IMR-90 (cell line): Measurements from ENCODE around the gene ZEB2. TPM values are rescaled to one million over a fixed set of nuclear protein-coding genes. Genes with fewer than 3 reads are reported as not detected.

ENCODE experiments used
- ATAC-seq: fragments of 200-7000 bp; cut with Tn5 transposase; 2 replicates; pipeline ENCODE4 v1.9.1; 2020; ENCODE audit warnings: low read depth, mild to moderate bottlenecking, moderate library complexity
- BruUV-seq: library from RNA; stranded (reverse); fragments of 400-500 nt; replicated peaks from 2 replicates; lab custom pipeline; 2021; lab: Mats Ljungman, UMichigan
- CTCF ChIA-PET: fragments of 300-600 bp; formaldehyde crosslinking; extraction: SDS; loops from one replicate; lab custom pipeline; 2021; ENCODE audit warnings: antibody characterized with exemption; lab: Yijun Ruan, JAX
- POLR2A ChIA-PET: fragments of 300-600 bp; sonication (Branson Sonifier 250); formaldehyde crosslinking; loops from one replicate; lab custom pipeline; 2022; ENCODE audit warnings: antibody characterized with exemption; ENCODE audit not compliant: unreplicated experiment; lab: Charles Lee
- DNase-seq: peaks from one replicate; pipeline ENCODE4 v3.0.0; 2013
- H2AFZ ChIP-seq: replicated peaks from 2 replicates; pipeline ENCODE3; 2013; ENCODE audit warnings: low read length, mild to moderate bottlenecking; ENCODE audit not compliant: poor library complexity
- H2AK5ac ChIP-seq: 2 replicates; pipeline ENCODE4 v1.6.1; 2013; ENCODE audit warnings: low read depth, low read length, inconsistent platforms
- H2AK9ac ChIP-seq: replicated peaks from 2 replicates; pipeline ENCODE3; 2013; ENCODE audit warnings: mild to moderate bottlenecking, low read depth, low read length, moderate library complexity; ENCODE audit not compliant: poor library complexity
- H2BK120ac ChIP-seq: 2 replicates; pipeline ENCODE4 v1.6.1; 2013; ENCODE audit warnings: low read depth, low read length, inconsistent platforms
- H2BK15ac ChIP-seq: 3 replicates; pipeline ENCODE4 v1.6.1; 2013; ENCODE audit warnings: low read depth, low read length, inconsistent platforms
- H2BK20ac ChIP-seq: 2 replicates; pipeline ENCODE4 v1.6.1; 2013; ENCODE audit warnings: low read depth, mild to moderate bottlenecking, inconsistent platforms, low read length, moderate library complexity
- H2BK5ac ChIP-seq: 2 replicates; pipeline ENCODE4 v1.6.1; 2013; ENCODE audit warnings: mild to moderate bottlenecking, low read depth, low read length, inconsistent platforms; ENCODE audit not compliant: poor library complexity, severe bottlenecking
- H3K14ac ChIP-seq: replicated peaks from 2 replicates; pipeline ENCODE4 v1.6.1; 2013; ENCODE audit warnings: low read depth, low read length, inconsistent platforms
- H3K18ac ChIP-seq: 2 replicates; pipeline ENCODE4 v1.6.1; 2013; ENCODE audit warnings: low read depth, low read length, control low read depth
- H3K23ac ChIP-seq: 2 replicates; pipeline ENCODE4 v1.6.1; 2013; ENCODE audit warnings: low read depth, low read length, inconsistent platforms
- H3K27ac ChIP-seq: 2 replicates; pipeline ENCODE4 v1.5.1; 2013; ENCODE audit warnings: mild to moderate bottlenecking, control low read depth, low read length; ENCODE audit not compliant: insufficient read depth
- H3K27me3 ChIP-seq: 2 replicates; pipeline ENCODE4 v1.6.1; 2013; ENCODE audit warnings: low read length; ENCODE audit not compliant: control insufficient read depth, insufficient read depth
- H3K36me3 ChIP-seq: 2 replicates; pipeline ENCODE4 v1.6.1; 2013; ENCODE audit warnings: low read length, mixed read lengths; ENCODE audit not compliant: control insufficient read depth, insufficient read depth
- H3K4ac ChIP-seq: 2 replicates; pipeline ENCODE4 v1.6.1; 2013; ENCODE audit warnings: low read depth, low read length, inconsistent platforms
- H3K4me1 ChIP-seq: 2 replicates; pipeline ENCODE4 v1.6.1; 2013; ENCODE audit warnings: low read length, mixed read lengths; ENCODE audit not compliant: control insufficient read depth, insufficient read depth
- H3K4me2 ChIP-seq: 2 replicates; pipeline ENCODE4 v1.6.1; 2013; ENCODE audit warnings: low read depth, mild to moderate bottlenecking, control low read depth, low read length, moderate library complexity
- H3K4me3 ChIP-seq: 2 replicates; pipeline ENCODE4 v1.5.1; 2013; ENCODE audit warnings: low read depth, mild to moderate bottlenecking, control low read depth, low read length, moderate library complexity; ENCODE audit not compliant: insufficient read depth
- H3K56ac ChIP-seq: 2 replicates; pipeline ENCODE4 v1.6.1; 2013; ENCODE audit warnings: low read length, inconsistent platforms; ENCODE audit not compliant: insufficient read depth; ENCODE audit errors: extremely low read depth
- H3K79me1 ChIP-seq, 2 experiments: 2 replicates each; pipeline ENCODE4 v1.6.1; 2013; ENCODE audit warnings: low read length in 2 of 2, inconsistent platforms in 1 of 2, low read depth in 1 of 2
- H3K9ac ChIP-seq: 2 replicates; pipeline ENCODE4 v1.6.1; 2013; ENCODE audit warnings: low read depth, low read length, control low read depth
- H3K9me1 ChIP-seq: 2 replicates; pipeline ENCODE4 v1.6.1; 2013; ENCODE audit warnings: low read length, inconsistent platforms; ENCODE audit not compliant: insufficient read depth
- H3K9me3 ChIP-seq: 2 replicates; pipeline ENCODE4 v1.6.1; 2013; ENCODE audit warnings: low read length; ENCODE audit not compliant: control insufficient read depth, insufficient read depth
- H4K20me1 ChIP-seq: 2 replicates; pipeline ENCODE4 v1.6.1; 2013; ENCODE audit warnings: low read length, inconsistent platforms; ENCODE audit not compliant: insufficient read depth
- H4K5ac ChIP-seq: 2 replicates; pipeline ENCODE4 v1.6.1; 2013; ENCODE audit warnings: mild to moderate bottlenecking, low read depth, low read length, control low read depth
- H4K8ac ChIP-seq, 2 experiments: 2 replicates each; pipeline ENCODE4 v1.6.1; 2013; ENCODE audit warnings: low read depth in 2 of 2, low read length in 2 of 2, control low read depth in 1 of 2, inconsistent platforms in 1 of 2
- H4K91ac ChIP-seq: 2 replicates; pipeline ENCODE4 v1.6.1; 2013; ENCODE audit warnings: low read depth, low read length, inconsistent platforms; ENCODE audit not compliant: insufficient read depth
- BHLHE40 ChIP-seq: fragments of 150-350 bp; IDR thresholded peaks from 2 replicates; pipeline ENCODE4 v1.6.1; 2016; ENCODE audit warnings: mild to moderate bottlenecking, low read depth, low read length
- CEBPB ChIP-seq: IDR thresholded peaks from 2 replicates; pipeline ENCODE4 v1.6.1; 2012; ENCODE audit warnings: low read depth, low read length, improper control_type of control experiment
- CHD1 ChIP-seq: IDR thresholded peaks from 2 replicates; pipeline ENCODE4 v1.6.1; 2012; ENCODE audit warnings: low read depth, low read length, improper control_type of control experiment
- FOS ChIP-seq: fragments of 150-350 bp; IDR thresholded peaks from 2 replicates; pipeline ENCODE4 v1.6.1; 2016; ENCODE audit warnings: low read depth, low read length
- MAFK ChIP-seq: IDR thresholded peaks from 2 replicates; pipeline ENCODE4 v1.6.1; 2012; ENCODE audit warnings: low read depth, low read length, improper control_type of control experiment
- MXI1 ChIP-seq: IDR thresholded peaks from 2 replicates; pipeline ENCODE4 v1.6.1; 2012; ENCODE audit warnings: low read depth, mild to moderate bottlenecking, low read length, moderate library complexity, borderline replicate concordance
- NFE2L2 ChIP-seq: fragments of 150-350 bp; IDR thresholded peaks from 2 replicates; pipeline ENCODE4 v1.6.1; 2016; ENCODE audit warnings: low read depth, mild to moderate bottlenecking, low read length
- POLR2A ChIP-seq: IDR thresholded peaks from 2 replicates; pipeline ENCODE4 v1.6.1; 2012; ENCODE audit warnings: mild to moderate bottlenecking, low read depth, low read length
- RAD21 ChIP-seq: IDR thresholded peaks from 2 replicates; pipeline ENCODE4 v1.6.1; 2012; ENCODE audit warnings: low read length, improper control_type of control experiment
- RCOR1 ChIP-seq: IDR thresholded peaks from 2 replicates; pipeline ENCODE4 v1.6.1; 2012; ENCODE audit warnings: mild to moderate bottlenecking, low read length, improper control_type of control experiment; ENCODE audit not compliant: insufficient replicate concordance
- RFX5 ChIP-seq: IDR thresholded peaks from 2 replicates; pipeline ENCODE4 v1.8.0; 2012; ENCODE audit warnings: low read depth, mild to moderate bottlenecking, low read length, moderate library complexity
- SMC3 ChIP-seq: fragments of 150-350 bp; IDR thresholded peaks from 2 replicates; pipeline ENCODE4 v1.6.1; 2016; ENCODE audit warnings: low read depth, mild to moderate bottlenecking, antibody characterized with exemption, low read length, moderate library complexity
- WGBS, 2 experiments: methylation state at CpG; one replicate each; pipeline versions ENCODE4 v1.1.5 to v1.1.7; 2013; ENCODE audit warnings: missing lambda C conversion rate in 2 of 2; ENCODE audit not compliant: insufficient read length in 1 of 2; ENCODE audit errors: extremely low coverage in 2 of 2; 5-methylcytosine and 5-hydroxymethylcytosine counted together
- dilution Hi-C: fragments of 300-500 bp; cut with HindIII; formaldehyde crosslinking; loops from one replicate; pipeline ENCODE4 v1.14.3; 2018; ENCODE audit warnings: low sequenced_read_pairs; ENCODE audit not compliant: unreplicated experiment
- in situ Hi-C: fragments of 300-500 bp; cut with MboI; formaldehyde crosslinking; loops from 3 replicates; pipeline ENCODE4 v1.14.3; 2019; ENCODE audit warnings: low sequenced_read_pairs, inconsistent platforms, mixed read lengths
- intact Hi-C: fragments of 100-400 bp; cut with micrococcal nuclease; formaldehyde crosslinking; loops from 2 replicates; pipeline ENCODE4 v1.10.0; 2022
- polyA plus RNA-seq, 3 experiments: library from polyadenylated mRNA; depleted of rRNA; stranded (reverse); fragments of >200 nt; gene quantifications; 2 replicates each; pipeline ENCODE4 v1.2.3, GENCODE V29; 2012; ENCODE audit warnings: low replicate concordance in 1 of 3
- total RNA-seq: library from RNA; depleted of rRNA; stranded (reverse); fragments of >200 nt; gene quantifications from 2 replicates; pipeline ENCODE4 v1.2.3, GENCODE V29; 2012
- TF ChIP-seq, protein P1 (sequence below): fragments of 150-350 bp; IDR thresholded peaks from 2 replicates; pipeline ENCODE4 v1.6.1; 2016; ENCODE audit warnings: low read depth, mild to moderate bottlenecking, low read length, moderate library complexity, borderline replicate concordance
- TF ChIP-seq, protein P2 (sequence below): conservative IDR thresholded peaks from 2 replicates; pipeline ENCODE4 v1.5.1; 2012; ENCODE audit warnings: mild to moderate bottlenecking, low read depth, low read length, improper control_type of control experiment

Gene ZEB2
- total and polyA plus RNA-seq, 2 of the 4 experiments (the other 2 are of a cell fraction), result 22.4 to 50.9 TPM

DNA sequence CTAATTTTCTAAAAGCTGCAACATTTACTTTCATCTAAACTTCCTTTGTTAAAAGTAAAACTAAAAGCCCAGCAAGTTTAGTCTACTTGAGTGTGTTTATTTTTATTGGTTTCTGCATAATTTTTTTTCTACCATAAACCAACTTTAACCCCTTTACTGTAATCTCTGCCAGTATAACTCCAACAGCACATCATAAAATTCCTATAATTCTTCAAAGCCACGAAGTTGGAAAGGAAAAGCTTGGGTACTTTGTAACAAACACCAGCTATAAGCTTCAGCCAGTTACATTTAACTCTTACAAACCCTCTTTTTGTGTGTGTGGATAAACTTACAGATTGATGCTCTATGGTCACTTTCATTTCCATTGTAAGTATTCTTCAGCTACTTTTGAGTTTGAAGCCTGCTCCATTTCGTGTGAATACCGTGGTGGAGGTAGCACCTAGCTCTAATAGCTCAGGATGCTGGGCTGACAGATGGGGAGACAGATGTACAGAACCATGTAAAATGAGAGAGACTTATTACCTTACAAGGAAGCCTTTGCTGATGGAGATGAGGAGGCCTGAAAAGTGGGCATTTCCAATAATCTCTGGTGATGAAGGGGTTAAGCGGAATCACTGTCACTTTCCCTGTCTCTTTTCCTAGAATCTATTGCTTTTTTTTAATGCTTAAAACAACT is 42.5 kb downstream of the ZEB2 start:
- H3K4me3 ChIP-seq, result no peak overlapping the region
- no peak overlapping the region; the same call in 1 of the 2 replicates for H2AK5ac ChIP-seq
- H2BK120ac ChIP-seq, result peak overlapping the region; percentile 45
- intact Hi-C loops, result no loop called here
- no peaks in the 10 kb centered on the region for H3K27me3 ChIP-seq
- peak overlapping the region; percentile 62 for H3K18ac ChIP-seq
- ATAC-seq (peak; percentile 60), DNase-seq (peak; percentile 74)
- peak overlapping the region; percentile 71 for H2BK20ac ChIP-seq
- peak overlapping the region; percentile 41; the same call in 1 of the 2 replicates for H4K91ac ChIP-seq
- H4K20me1 ChIP-seq, result peaks cover 25% of the 10 kb centered on the region; the same call in 1 of the 2 replicates
- H3K36me3 ChIP-seq, result peaks cover 9% of the 10 kb centered on the region; the same call in 1 of the 2 replicates
- H3K27ac ChIP-seq, result peak overlapping the region; percentile 77; the same call in 1 of the 2 replicates
- peaks cover 21% of the 10 kb centered on the region for H3K4me1 ChIP-seq
- TF ChIP-seq MAFK, result no peak
- TF ChIP-seq NFE2L2, result no peak
- TF ChIP-seq SMC3, result no peak
- TF ChIP-seq, protein P1, sequence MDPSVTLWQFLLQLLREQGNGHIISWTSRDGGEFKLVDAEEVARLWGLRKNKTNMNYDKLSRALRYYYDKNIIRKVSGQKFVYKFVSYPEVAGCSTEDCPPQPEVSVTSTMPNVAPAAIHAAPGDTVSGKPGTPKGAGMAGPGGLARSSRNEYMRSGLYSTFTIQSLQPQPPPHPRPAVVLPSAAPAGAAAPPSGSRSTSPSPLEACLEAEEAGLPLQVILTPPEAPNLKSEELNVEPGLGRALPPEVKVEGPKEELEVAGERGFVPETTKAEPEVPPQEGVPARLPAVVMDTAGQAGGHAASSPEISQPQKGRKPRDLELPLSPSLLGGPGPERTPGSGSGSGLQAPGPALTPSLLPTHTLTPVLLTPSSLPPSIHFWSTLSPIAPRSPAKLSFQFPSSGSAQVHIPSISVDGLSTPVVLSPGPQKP, result no peak
- no peak for TF ChIP-seq RFX5
- TF ChIP-seq FOS, result no peak
- TF ChIP-seq POLR2A, result no peak
- TF ChIP-seq BHLHE40, result no peak
- no peak for TF ChIP-seq RCOR1
- TF ChIP-seq, protein P2, sequence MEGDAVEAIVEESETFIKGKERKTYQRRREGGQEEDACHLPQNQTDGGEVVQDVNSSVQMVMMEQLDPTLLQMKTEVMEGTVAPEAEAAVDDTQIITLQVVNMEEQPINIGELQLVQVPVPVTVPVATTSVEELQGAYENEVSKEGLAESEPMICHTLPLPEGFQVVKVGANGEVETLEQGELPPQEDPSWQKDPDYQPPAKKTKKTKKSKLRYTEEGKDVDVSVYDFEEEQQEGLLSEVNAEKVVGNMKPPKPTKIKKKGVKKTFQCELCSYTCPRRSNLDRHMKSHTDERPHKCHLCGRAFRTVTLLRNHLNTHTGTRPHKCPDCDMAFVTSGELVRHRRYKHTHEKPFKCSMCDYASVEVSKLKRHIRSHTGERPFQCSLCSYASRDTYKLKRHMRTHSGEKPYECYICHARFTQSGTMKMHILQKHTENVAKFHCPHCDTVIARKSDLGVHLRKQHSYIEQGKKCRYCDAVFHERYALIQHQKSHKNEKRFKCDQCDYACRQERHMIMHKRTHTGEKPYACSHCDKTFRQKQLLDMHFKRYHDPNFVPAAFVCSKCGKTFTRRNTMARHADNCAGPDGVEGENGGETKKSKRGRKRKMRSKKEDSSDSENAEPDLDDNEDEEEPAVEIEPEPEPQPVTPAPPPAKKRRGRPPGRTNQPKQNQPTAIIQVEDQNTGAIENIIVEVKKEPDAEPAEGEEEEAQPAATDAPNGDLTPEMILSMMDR, result no peak
- TF ChIP-seq MXI1, result no peak
- TF ChIP-seq CHD1, result no peak
- no peak for TF ChIP-seq RAD21
- TF ChIP-seq CEBPB, result no peak
- in situ Hi-C loops, result no loop called here
- peak overlapping the region; percentile 22 for H2BK5ac ChIP-seq
- peak overlapping the region; percentile 55; the same call in 1 of the 2 replicates for H3K23ac ChIP-seq
- peak overlapping the region; percentile 36; the same call in 1 of the 2 replicates for H3K9ac ChIP-seq
- peaks cover 25 to 52% of the 10 kb centered on the region in 2 experiments for H3K79me1 ChIP-seq
- no TSS peak for BruUV-seq
- H2AFZ ChIP-seq, result no peak overlapping the region
- H3K4me2 ChIP-seq, result peak overlapping the region; percentile 85
- peak overlapping the region; percentile 20; the same call in 1 of the 2 replicates for H3K4ac ChIP-seq
- no peaks in the 10 kb centered on the region for H3K9me3 ChIP-seq
- H3K56ac ChIP-seq, result no peak overlapping the region; the same call in 1 of the 2 replicates
- ChIA-PET CTCF (no interaction called here), POLR2A (no interaction called here)
- H2AK9ac ChIP-seq, result no peak overlapping the region
- H4K5ac ChIP-seq, result peak overlapping the region; percentile 3
- dilution Hi-C loops, result no loop called here
- H4K8ac ChIP-seq, result peak overlapping the region in 1 of 2 experiments; percentile 57; a peak in 2 of 4 replicates
- 0 out of 3 replicates have a peak overlapping the region, but pooled peaks have one; percentile 24 for H2BK15ac ChIP-seq
- no CpG with 5 or more reads among the region's 4 CpGs for WGBS, 2 experiments
- peaks cover 2% of the 10 kb centered on the region for H3K9me1 ChIP-seq
- 0 out of 2 replicates have a peak overlapping the region, but pooled peaks have one; percentile 10 for H3K14ac ChIP-seq
